Keratinocyte (primary cell): ENCODE data around the gene SEC24C. TPM values are rescaled to one million over a fixed set of nuclear protein-coding genes. Genes with fewer than 3 reads are reported as not detected.

Source experiments
- DNase-seq: peaks from one replicate; pipeline ENCODE4 v3.0.0-alpha.2; 2011; ENCODE audit warnings: low read depth, missing footprints, low spot score
- FAIRE-seq: peaks from 2 replicates; lab custom pipeline; 2011; peaks lifted over from hg19 to GRCh38; lab: Jason Lieb, UNC
- H2AFZ ChIP-seq: 2 replicates; pipeline ENCODE4 v1.6.0; 2012; ENCODE audit warnings: low read length, control low read depth, inconsistent platforms; ENCODE audit not compliant: control insufficient read depth
- H3K27ac ChIP-seq: 2 replicates; pipeline ENCODE4 v1.5.1; 2011; ENCODE audit warnings: low read length; ENCODE audit not compliant: control insufficient read depth, insufficient read depth
- H3K27me3 ChIP-seq: 3 replicates; pipeline ENCODE4 v1.6.0; 2011; ENCODE audit warnings: low read length; ENCODE audit not compliant: control insufficient read depth, insufficient read depth; ENCODE audit errors: extremely low read depth
- H3K36me3 ChIP-seq, 2 experiments: 2 replicates in 1 of 2; 3 replicates in 1 of 2; pipeline ENCODE4 v1.5.1; 2011; ENCODE audit warnings: low read length in 2 of 2, mild to moderate bottlenecking in 1 of 2; ENCODE audit not compliant: control insufficient read depth in 2 of 2, insufficient read depth in 2 of 2; ENCODE audit errors: extremely low read depth in 1 of 2
- H3K4me1 ChIP-seq: 3 replicates; pipeline ENCODE4 v1.5.1; 2011; ENCODE audit warnings: low read length; ENCODE audit not compliant: control insufficient read depth, insufficient read depth; ENCODE audit errors: extremely low read depth
- H3K4me2 ChIP-seq: 3 replicates; pipeline ENCODE4 v1.6.0; 2011; ENCODE audit warnings: low read depth, low read length; ENCODE audit not compliant: control insufficient read depth, insufficient read depth; ENCODE audit errors: extremely low read depth
- H3K4me3 ChIP-seq, 3 experiments: fragments of 200-600 bp in 1 of 3; sonication (generic) in 1 of 3; 2 replicates in 2 of 3; 3 replicates in 1 of 3; pipeline ENCODE4 v1.5.1; 2011 to 2016; ENCODE audit warnings: low read length in 3 of 3, mild to moderate bottlenecking in 3 of 3, control low read depth in 2 of 3, inconsistent platforms in 1 of 3, low read depth in 1 of 3, mixed read lengths in 1 of 3, mixed run types in 1 of 3, moderate library complexity in 1 of 3; ENCODE audit not compliant: control insufficient read depth in 2 of 3, insufficient read depth in 2 of 3; ENCODE audit errors: extremely low read depth in 1 of 3
- H3K79me2 ChIP-seq: 2 replicates; pipeline ENCODE4 v1.6.0; 2012; ENCODE audit warnings: low read length; ENCODE audit not compliant: control insufficient read depth, insufficient read depth
- H3K9ac ChIP-seq: 3 replicates; pipeline ENCODE4 v1.6.0; 2011; ENCODE audit warnings: low read length; ENCODE audit not compliant: control insufficient read depth, insufficient read depth; ENCODE audit errors: extremely low read depth
- H3K9me1 ChIP-seq: 3 replicates; pipeline ENCODE4 v1.6.0; 2011; ENCODE audit warnings: low read length; ENCODE audit not compliant: control insufficient read depth, insufficient read depth; ENCODE audit errors: extremely low read depth
- H3K9me3 ChIP-seq: 2 replicates; pipeline ENCODE4 v1.5.1; 2012; ENCODE audit warnings: low read depth, low read length; ENCODE audit not compliant: control insufficient read depth
- H4K20me1 ChIP-seq: 3 replicates; pipeline ENCODE4 v1.6.0; 2011; ENCODE audit warnings: low read length; ENCODE audit not compliant: control insufficient read depth, insufficient read depth; ENCODE audit errors: extremely low read depth
- EZH2 ChIP-seq: IDR thresholded peaks from one replicate; pipeline ENCODE4 v1.6.1; 2012; ENCODE audit warnings: inconsistent platforms, mild to moderate bottlenecking, low read length, moderate library complexity
- dilution Hi-C: fragments of 300-500 bp; cut with MboI; formaldehyde crosslinking; loops from one replicate; pipeline ENCODE4 v1.7.0; 2020; ENCODE audit warnings: low sequenced_read_pairs; ENCODE audit not compliant: extremely low pct_ligation_motif_present
- polyA plus RNA-seq, 5 experiments: library from polyadenylated mRNA; depleted of rRNA in 3 of 5; stranded (reverse) in 3 of 5; stranded (forward) in 1 of 5; unstranded in 1 of 5; fragments of >200 nt; gene quantifications; 1 replicate in 1 of 5; 2 replicates in 3 of 5; 3 replicates in 1 of 5; pipeline versions ENCODE4 v1.2.1 to v1.2.3, GENCODE V29; 2011 to 2012; ENCODE audit warnings: missing spikeins in 2 of 5, low read depth in 1 of 5, low replicate concordance in 1 of 5
- TF ChIP-seq, protein P1 (sequence below), 3 experiments: IDR thresholded peaks in 1 of 3; conservative IDR thresholded peaks in 1 of 3; optimal IDR thresholded peaks in 1 of 3; 2 replicates in 2 of 3; 3 replicates in 1 of 3; pipeline versions ENCODE3 to v1.5.1; 2011; ENCODE audit warnings: low read length in 3 of 3, mild to moderate bottlenecking in 3 of 3, moderate library complexity in 2 of 3, control low read depth in 1 of 3, inconsistent platforms in 1 of 3; ENCODE audit not compliant: insufficient read depth in 2 of 3; ENCODE audit errors: extremely low read depth in 1 of 3

The SEC24C gene
- polyA plus RNA-seq, 1 donor (not counting 4 experiments of a cell fraction or from before 2014, with no cell fraction given), result 65.3 TPM

GRCh38 chr10:73816917-73817729 lies 73.0 kb downstream of the SEC24C start:
- DNase-seq (no peak), FAIRE-seq (no peak)
- H3K9ac ChIP-seq, result peak overlapping the region; percentile 18
- no peak overlapping the region for H3K4me3 ChIP-seq
- H3K27me3 ChIP-seq, result no peaks in the 10 kb centered on the region
- peaks cover 16% of the 10 kb centered on the region for H3K4me1 ChIP-seq
- no peak overlapping the region for H2AFZ ChIP-seq
- peaks cover 6 to 21% of the 10 kb centered on the region in 2 experiments for H3K36me3 ChIP-seq
- no peaks in the 10 kb centered on the region for H4K20me1 ChIP-seq
- TF ChIP-seq EZH2, result no peak
- TF ChIP-seq, protein P1, sequence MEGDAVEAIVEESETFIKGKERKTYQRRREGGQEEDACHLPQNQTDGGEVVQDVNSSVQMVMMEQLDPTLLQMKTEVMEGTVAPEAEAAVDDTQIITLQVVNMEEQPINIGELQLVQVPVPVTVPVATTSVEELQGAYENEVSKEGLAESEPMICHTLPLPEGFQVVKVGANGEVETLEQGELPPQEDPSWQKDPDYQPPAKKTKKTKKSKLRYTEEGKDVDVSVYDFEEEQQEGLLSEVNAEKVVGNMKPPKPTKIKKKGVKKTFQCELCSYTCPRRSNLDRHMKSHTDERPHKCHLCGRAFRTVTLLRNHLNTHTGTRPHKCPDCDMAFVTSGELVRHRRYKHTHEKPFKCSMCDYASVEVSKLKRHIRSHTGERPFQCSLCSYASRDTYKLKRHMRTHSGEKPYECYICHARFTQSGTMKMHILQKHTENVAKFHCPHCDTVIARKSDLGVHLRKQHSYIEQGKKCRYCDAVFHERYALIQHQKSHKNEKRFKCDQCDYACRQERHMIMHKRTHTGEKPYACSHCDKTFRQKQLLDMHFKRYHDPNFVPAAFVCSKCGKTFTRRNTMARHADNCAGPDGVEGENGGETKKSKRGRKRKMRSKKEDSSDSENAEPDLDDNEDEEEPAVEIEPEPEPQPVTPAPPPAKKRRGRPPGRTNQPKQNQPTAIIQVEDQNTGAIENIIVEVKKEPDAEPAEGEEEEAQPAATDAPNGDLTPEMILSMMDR (optimal IDR thresholded peaks at IDR 0.05 in 1 of 3, IDR thresholded peaks at IDR 0.05 in 1 of 3, conservative IDR thresholded peaks at IDR 0.05 in 1 of 3; ENCODE audit: extremely low read depth in 1 of 3, insufficient read depth in 2 of 3, low read length in 3 of 3), result no peak
- dilution Hi-C loops, result no loop called here
- no peaks in the 10 kb centered on the region for H3K79me2 ChIP-seq
- H3K4me2 ChIP-seq, result no peak overlapping the region
- no peaks in the 10 kb centered on the region for H3K9me3 ChIP-seq
- H3K9me1 ChIP-seq, result no peaks in the 10 kb centered on the region
- no peak overlapping the region for H3K27ac ChIP-seq

DNA sequence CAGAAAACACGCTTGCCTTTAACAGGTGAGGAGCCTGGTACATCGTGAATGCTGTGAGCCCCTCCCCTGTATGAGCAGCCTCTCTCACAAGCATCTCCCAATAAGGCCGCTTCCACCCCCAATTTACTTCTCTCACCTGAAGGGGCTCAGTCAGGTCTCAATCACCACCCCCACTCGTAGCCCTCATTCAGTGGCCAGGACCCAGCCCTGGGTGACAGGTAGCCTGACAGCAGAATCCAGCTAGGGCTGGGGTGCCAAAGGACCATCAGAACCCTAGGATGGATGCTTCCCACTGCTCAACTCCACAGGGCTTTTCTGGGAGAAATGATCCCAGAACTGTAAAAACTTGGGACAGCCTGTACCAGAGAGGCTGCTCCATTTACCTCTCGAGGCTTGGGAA lies 73.7 kb downstream of the SEC24C start:
- dilution Hi-C loops, result no loop called here
- H3K36me3 ChIP-seq, result peaks cover 6 to 19% of the 10 kb centered on the region in 2 experiments
- FAIRE-seq, result no peak

More for the DNA sequence above, 73.7 kb downstream of the SEC24C start:
- no peak for DNase-seq
- H3K27me3 ChIP-seq, result no peaks in the 10 kb centered on the region
- no peak overlapping the region for H3K4me2 ChIP-seq
- H3K27ac ChIP-seq, result no peak overlapping the region
- no peaks in the 10 kb centered on the region for H4K20me1 ChIP-seq
- TF ChIP-seq, protein P1 (optimal IDR thresholded peaks at IDR 0.05 in 1 of 3, IDR thresholded peaks at IDR 0.05 in 1 of 3, conservative IDR thresholded peaks at IDR 0.05 in 1 of 3; ENCODE audit: extremely low read depth in 1 of 3, insufficient read depth in 2 of 3, low read length in 3 of 3), result no peak
- H2AFZ ChIP-seq, result no peak overlapping the region
- no peaks in the 10 kb centered on the region for H3K9me3 ChIP-seq
- no peaks in the 10 kb centered on the region for H3K79me2 ChIP-seq
- peaks cover 16% of the 10 kb centered on the region for H3K4me1 ChIP-seq
- H3K9me1 ChIP-seq, result no peaks in the 10 kb centered on the region
- no peak overlapping the region for H3K9ac ChIP-seq
- H3K4me3 ChIP-seq, result no peak overlapping the region
